Activated naive CD4-positive, alpha-beta T cell treated with anti-CD3 and anti-CD28 coated beads, Interleukin-2, amount 50 U/mL, for 72 hours (primary cell): ENCODE results near the gene DCTN1. TPM values are rescaled to one million over a fixed set of nuclear protein-coding genes. Genes with fewer than 3 reads are reported as not detected.
A peak's percentile ranks its signal among the peaks of the same experiment; 100 is the strongest.

Experiments
- ATAC-seq, 2 donors: fragments of 150-1000 bp; cut with Tn5 transposase; 2 replicates each; pipeline ENCODE4 v1.10.0; 2021; ENCODE audit warnings: mild to moderate bottlenecking in 2 of 2, moderate library complexity in 2 of 2
- DNase-seq, 2 donors: peaks; one replicate each; pipeline ENCODE4 v3.0.0; 2021 to 2022; ENCODE audit warnings: low spot score in 2 of 2
- H3K27ac Mint-ChIP-seq, 2 donors: one replicate each; pipeline ENCODE4 v1.8.0; 2022; ENCODE audit warnings: mild to moderate bottlenecking in 2 of 2, mixed read lengths in 2 of 2
- H3K36me3 Mint-ChIP-seq, 2 donors: one replicate each; pipeline ENCODE4 v1.8.0; 2022; ENCODE audit warnings: mixed read lengths in 2 of 2
- H3K9me3 Mint-ChIP-seq, 2 donors: one replicate each; pipeline ENCODE4 v1.8.0; 2022; ENCODE audit warnings: mixed read lengths in 2 of 2
- total RNA-seq, 2 donors: library from RNA; stranded (reverse); gene quantifications; one replicate each; pipeline ENCODE4 v1.2.3, GENCODE V29; 2022

DCTN1 gene
- total RNA-seq, 2 donors from 2014 or later: 45.6 to 97.1 TPM

DNA sequence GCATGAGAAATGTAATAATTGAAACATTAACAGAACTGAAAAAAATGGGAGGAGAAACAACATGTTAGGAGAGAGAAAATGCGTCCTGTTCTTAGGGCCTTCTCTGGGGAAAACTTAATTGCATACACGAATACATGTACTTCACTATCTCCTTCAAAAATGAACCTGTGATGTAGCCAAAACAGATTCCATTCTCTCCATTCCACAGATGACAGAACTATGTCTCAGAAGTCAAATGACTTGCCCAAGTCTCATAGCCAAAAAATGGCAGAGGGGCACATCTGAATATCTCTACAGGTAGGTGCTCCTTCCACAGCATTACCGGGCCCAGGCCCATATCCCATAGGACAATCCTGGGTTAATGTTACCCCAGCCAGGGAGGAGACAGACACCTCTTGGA, 3.9 kb upstream of the DCTN1 start:
- DNase-seq (no peak), ATAC-seq (no peak)
- Mint-ChIP-seq H3K27ac (no peak overlapping the region), H3K36me3 (no peaks in the 10 kb centered on the region), H3K9me3 (no peaks in the 10 kb centered on the region)

DNA sequence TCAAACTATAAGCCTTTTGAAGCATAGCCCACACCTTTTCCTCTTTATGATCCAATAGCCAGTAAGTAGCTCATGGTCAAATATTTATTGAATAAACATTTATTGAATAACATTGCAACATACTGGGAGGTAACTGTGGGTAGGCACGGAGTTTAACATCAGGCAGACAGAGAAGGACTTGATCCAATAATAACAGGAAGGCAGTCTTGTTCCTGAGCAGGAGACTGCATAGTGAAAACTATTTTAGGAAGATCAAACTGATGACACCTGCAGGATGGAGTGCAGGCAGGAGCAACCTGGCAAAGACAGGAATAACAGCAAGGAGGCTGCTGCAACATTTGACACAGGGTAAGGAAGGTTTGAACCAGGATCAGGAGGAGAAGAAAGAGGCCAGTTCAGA, 3.1 kb upstream of the DCTN1 start:
- DNase-seq: no peak
- H3K27ac Mint-ChIP-seq: no peak overlapping the region
- ATAC-seq: no peak
- H3K36me3 Mint-ChIP-seq: no peaks in the 10 kb centered on the region
- H3K9me3 Mint-ChIP-seq: no peaks in the 10 kb centered on the region

DNA sequence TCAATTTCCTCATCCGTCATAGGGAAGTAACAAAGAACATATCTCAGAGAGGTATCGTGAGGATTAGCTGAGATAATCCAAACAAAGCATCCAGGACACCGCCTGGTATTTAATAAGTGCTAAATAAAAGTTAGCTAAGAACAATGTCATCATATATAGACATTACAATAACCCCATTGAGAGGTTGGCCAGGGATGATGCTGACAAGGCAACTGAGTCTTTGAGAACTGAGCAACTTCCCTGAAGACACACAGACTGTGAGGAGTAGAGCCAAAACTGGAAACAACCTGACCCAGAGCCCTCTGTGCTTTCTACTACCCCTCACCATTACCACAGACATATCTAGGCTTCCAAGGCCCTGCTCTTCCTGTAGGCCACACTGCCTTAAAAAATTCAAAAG, 1.6 kb upstream of the DCTN1 start:
- H3K9me3 Mint-ChIP-seq: no peaks in the 10 kb centered on the region
- H3K27ac Mint-ChIP-seq: peak overlapping the region in 1 of 2 donors; percentile 9
- no peaks in the 10 kb centered on the region for H3K36me3 Mint-ChIP-seq
- ATAC-seq (no peak), DNase-seq (no peak)

DNA sequence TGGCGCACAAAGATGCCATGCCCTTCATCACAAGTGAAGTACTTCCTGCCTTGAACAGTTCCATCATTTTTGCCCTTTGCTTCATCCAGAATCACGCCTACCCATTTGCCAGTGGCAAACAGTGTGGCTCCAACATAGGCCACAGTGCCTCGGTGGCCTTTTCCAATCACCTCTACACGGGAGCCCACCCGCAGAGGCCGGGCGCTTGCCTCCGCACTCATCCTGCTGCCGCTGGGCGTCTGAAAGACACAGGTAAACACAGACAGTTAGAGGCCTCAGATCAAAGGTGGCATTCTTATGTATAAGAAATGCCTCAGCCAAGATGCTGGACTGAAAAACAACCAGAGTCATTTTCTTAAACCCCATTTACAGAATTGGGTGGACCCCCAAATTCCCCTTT, 2.1 kb downstream of the DCTN1 start:
- DNase-seq (no peak), ATAC-seq (no peak)
- Mint-ChIP-seq H3K36me3 (no peaks in the 10 kb centered on the region), H3K9me3 (no peaks in the 10 kb centered on the region), H3K27ac (peak overlapping the region in 1 of 2 donors; percentile 26)

DNA sequence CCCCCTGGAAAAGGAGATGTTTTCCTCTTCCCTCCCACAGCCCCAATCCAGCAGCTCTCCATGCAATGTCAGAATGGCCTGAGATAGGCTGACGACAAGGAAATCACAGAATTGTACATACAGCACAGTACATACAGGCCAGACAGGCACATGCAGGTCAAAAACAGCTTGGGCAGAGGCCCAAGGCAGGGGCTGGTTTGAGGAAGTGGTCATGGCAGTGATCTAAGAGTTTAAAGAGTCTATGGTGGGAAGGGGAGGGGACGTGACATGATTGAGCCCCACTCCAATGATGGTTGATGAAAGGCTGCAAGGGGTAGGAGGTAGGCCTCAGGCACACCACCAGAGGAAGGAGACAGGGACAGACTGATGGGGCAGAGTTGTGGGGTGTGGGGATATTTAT, 4.3 kb downstream of the DCTN1 start:
- Mint-ChIP-seq H3K36me3 (peaks cover 0 to 4% of the 10 kb centered on the region in 2 donors), H3K27ac (peak overlapping the region in 1 of 2 donors; percentile 92), H3K9me3 (no peaks in the 10 kb centered on the region)
- no peak for DNase-seq
- no peak for ATAC-seq

DNA sequence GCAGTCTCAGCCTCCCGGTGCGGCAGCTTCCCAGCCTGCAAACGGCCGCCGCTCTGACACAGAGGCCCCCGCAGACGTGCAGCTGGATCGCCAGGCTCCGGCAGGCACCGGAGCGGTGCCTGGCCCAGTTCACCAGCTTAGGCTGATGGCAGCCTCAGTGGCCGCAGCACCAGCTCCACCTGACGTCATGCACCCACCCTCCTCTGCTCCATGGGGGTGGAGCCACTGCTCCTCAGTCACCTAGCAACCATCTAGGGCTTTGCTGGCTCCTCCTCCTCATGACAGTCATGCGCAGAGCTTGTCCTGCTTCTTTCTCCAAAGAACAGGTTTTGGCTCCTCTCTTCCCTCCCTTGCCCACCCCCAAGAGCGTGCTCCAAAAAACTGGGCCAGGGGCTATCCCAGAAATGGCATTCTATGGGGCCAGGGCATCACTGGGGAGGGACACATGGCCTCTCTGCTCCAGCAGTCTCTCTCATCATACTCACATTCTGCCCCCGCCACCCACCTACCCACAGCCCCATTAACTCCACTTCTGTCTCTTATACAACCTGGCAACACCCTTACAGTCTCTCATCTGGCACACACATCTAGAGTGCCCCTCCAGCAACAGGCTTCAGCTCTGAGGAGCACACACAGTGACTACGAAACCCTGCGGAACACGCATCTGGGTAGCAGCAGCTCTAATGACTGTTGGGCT, 5.5 kb downstream of the DCTN1 start:
- Mint-ChIP-seq H3K36me3 (peaks cover 0 to 6% of the 10 kb centered on the region in 2 donors), H3K9me3 (no peaks in the 10 kb centered on the region), H3K27ac (no peak overlapping the region)
- DNase-seq (no peak), ATAC-seq (no peak)

DNA sequence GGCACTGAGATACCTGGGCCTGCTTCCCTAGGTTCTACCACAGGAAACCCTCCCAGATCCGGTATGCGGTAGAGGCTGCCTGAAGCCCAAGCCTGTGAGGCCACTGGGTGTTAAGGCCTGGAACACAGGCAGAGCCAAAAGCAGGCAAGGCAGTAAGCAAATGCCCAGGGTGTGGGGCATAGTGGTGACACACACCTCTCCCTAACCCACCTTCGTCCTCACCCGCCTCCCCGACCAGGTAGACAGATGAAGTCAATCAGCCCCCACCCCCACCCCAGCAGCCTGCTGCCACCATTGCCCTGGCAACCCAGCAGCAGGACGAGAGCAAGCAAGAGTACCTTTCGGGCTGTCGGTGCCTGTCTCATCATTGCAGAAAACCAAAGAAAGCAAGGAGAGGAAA, 6.1 kb downstream of the DCTN1 start:
- Mint-ChIP-seq H3K36me3 (peaks cover 0 to 6% of the 10 kb centered on the region in 2 donors), H3K27ac (no peak overlapping the region), H3K9me3 (no peaks in the 10 kb centered on the region)
- DNase-seq (no peak), ATAC-seq (no peak)

DNA sequence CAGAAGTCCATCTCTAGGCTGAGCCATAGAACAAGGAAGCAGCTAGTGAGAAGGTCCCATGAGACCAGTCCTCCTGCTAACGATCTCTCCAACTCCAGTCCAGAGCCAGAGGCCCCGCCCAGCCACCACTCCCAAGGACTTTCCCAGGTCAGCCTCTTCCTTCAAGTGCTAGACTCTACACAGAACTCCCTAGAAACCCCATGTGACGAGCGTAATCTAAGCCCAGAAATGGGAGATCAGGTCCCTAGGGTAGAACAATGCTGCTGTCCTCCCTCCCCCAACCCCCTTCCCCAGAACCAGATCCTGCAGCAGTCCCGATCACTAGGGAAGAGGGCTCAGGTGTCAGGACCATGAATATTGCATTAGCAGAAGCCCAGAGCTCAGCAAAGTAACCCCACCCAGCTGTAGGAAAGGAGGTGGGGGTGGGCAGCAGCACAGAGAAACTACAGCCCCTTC, 6.9 kb downstream of the DCTN1 start:
- H3K36me3 Mint-ChIP-seq: peaks cover 0 to 6% of the 10 kb centered on the region in 2 donors
- H3K27ac Mint-ChIP-seq: no peak overlapping the region
- ATAC-seq (no peak), DNase-seq (no peak)
- no peaks in the 10 kb centered on the region for H3K9me3 Mint-ChIP-seq

DNA sequence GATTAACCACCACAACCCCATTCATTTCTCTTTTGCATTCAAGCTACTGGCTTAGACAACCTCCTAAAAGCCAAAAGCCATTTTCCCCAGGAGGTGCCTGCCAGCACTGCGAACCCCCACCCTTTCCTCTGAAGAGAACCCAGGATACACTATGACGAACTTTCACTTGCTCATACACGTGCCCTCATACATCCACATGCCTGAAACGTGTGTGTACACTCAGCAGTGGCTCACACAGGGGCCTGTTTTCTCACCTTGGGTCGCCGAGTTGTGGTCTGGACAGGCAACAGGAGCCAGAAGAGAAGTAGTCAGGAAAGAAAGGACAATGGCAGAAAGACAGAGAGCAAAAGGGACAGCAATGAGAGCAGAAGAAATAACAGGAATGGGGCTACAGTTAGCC, 7.4 kb downstream of the DCTN1 start:
- no peak for ATAC-seq
- Mint-ChIP-seq H3K9me3 (no peaks in the 10 kb centered on the region), H3K27ac (peak overlapping the region in 1 of 2 donors; percentile 57), H3K36me3 (peaks cover 0 to 6% of the 10 kb centered on the region in 2 donors)
- DNase-seq: no peak

DNA sequence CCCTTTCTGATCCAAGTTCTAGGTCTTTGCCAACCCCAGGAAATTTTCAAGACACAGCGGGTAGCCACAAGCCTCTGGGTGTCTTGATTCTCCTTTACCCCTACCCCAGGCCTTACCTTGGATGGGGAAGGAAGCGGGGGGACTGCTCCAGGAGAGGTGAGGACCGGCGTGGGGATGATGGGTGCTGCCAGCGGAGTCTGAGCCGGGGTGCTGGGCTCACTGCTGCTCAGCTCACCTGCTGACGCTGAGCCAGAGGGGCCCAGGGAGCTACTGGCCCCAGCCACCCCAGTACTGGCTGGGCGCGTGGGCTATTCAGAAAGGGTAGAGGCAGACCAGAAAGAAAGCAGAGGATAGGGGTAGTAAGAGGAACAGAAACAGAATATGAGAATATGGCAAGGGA, 8.7 kb downstream of the DCTN1 start:
- H3K27ac Mint-ChIP-seq: no peak overlapping the region
- H3K36me3 Mint-ChIP-seq: peaks cover 0 to 6% of the 10 kb centered on the region in 2 donors
- H3K9me3 Mint-ChIP-seq: no peaks in the 10 kb centered on the region
- ATAC-seq (no peak), DNase-seq (no peak)

DNA sequence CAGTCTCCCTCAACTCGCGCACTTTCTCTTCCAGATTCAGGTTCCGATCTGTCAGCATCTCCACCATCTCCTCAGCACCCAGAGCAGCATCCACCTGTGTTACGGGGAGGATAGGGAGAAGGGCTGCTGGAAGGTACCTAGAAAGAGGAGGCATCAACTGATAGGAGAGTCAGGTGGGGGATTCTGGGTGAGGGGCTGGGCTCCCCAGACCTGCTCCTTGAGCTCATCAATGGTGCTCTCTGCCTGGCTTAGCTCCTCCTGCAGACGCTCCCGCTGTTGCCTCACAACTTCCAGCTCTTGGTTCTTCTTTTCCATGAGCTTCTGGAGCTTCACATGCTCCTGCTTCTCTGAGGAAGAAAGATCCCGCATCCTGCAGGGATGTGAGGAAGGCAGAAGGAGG, 10.1 kb downstream of the DCTN1 start:
- ATAC-seq (no peak), DNase-seq (no peak)
- H3K36me3 Mint-ChIP-seq: peaks cover 0 to 6% of the 10 kb centered on the region in 2 donors
- no peaks in the 10 kb centered on the region for H3K9me3 Mint-ChIP-seq
- no peak overlapping the region for H3K27ac Mint-ChIP-seq

DNA sequence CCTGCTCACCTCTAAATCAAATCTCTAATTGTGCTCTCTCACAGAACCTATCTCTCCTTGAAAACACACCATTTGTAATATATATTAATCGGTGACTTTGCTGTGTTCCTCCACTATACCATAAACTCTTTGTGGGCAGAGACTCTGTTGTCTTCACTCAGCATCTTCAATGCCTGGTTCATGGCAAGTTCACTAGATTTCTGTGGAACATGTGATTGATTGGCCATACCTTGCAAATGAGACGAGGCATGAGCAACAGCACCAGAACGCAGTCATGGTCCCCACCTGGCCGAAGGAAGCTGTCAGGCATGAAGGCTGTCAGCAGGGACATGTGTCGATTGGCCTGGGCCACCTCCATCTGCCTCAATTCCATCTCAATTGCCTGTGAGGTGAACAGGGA, 11.6 kb downstream of the DCTN1 start:
- ATAC-seq (no peak), DNase-seq (no peak)
- H3K9me3 Mint-ChIP-seq: no peaks in the 10 kb centered on the region
- no peak overlapping the region for H3K27ac Mint-ChIP-seq
- H3K36me3 Mint-ChIP-seq: peaks cover 0 to 6% of the 10 kb centered on the region in 2 donors

DNA sequence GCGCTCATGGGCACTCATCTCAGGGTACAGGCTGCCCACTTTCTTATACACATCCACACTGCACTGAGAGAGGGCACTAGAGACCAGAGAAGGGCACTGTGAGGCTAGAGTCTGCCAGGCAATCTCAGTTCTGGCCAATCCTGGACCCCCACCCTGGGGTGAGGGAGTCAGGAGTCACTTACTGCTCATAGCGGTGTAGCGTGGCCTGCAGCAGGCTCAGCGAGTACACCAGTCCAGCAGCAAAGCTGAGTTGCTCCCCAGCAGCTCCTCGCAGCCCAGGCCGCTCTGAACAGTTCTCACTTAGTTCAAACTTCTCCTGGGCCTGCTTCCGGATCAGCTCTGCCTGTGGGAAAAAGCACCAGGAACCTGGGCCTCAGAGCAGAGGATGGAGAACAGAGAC, 12.3 kb downstream of the DCTN1 start:
- no peak overlapping the region for H3K27ac Mint-ChIP-seq
- peaks cover 0 to 6% of the 10 kb centered on the region in 2 donors for H3K36me3 Mint-ChIP-seq
- DNase-seq (no peak), ATAC-seq (no peak)
- H3K9me3 Mint-ChIP-seq: no peaks in the 10 kb centered on the region

DNA sequence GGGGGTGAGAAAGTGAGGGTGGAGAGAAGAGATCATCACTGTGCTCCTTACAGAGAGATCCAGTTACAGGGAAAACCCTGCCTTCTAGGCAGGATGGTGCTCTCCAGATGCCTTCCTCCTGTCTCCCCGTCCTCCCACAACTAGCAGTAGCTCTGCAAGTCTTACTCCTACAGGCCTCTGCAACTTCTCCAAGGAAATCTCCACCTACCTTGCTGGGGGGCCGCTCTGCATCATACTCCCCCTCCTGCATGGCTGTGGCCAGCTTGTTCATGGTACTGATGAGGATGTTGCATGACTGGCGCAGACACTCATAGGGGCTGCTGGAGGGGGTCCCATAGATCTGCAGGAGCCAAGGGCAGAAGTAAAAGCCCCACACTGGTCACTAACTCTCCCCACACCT, 14.1 kb downstream of the DCTN1 start:
- Mint-ChIP-seq H3K9me3 (no peaks in the 10 kb centered on the region), H3K36me3 (peaks cover 0 to 4% of the 10 kb centered on the region in 2 donors), H3K27ac (peak overlapping the region in 1 of 2 donors; percentile 62)
- DNase-seq (no peak), ATAC-seq (no peak)

DNA sequence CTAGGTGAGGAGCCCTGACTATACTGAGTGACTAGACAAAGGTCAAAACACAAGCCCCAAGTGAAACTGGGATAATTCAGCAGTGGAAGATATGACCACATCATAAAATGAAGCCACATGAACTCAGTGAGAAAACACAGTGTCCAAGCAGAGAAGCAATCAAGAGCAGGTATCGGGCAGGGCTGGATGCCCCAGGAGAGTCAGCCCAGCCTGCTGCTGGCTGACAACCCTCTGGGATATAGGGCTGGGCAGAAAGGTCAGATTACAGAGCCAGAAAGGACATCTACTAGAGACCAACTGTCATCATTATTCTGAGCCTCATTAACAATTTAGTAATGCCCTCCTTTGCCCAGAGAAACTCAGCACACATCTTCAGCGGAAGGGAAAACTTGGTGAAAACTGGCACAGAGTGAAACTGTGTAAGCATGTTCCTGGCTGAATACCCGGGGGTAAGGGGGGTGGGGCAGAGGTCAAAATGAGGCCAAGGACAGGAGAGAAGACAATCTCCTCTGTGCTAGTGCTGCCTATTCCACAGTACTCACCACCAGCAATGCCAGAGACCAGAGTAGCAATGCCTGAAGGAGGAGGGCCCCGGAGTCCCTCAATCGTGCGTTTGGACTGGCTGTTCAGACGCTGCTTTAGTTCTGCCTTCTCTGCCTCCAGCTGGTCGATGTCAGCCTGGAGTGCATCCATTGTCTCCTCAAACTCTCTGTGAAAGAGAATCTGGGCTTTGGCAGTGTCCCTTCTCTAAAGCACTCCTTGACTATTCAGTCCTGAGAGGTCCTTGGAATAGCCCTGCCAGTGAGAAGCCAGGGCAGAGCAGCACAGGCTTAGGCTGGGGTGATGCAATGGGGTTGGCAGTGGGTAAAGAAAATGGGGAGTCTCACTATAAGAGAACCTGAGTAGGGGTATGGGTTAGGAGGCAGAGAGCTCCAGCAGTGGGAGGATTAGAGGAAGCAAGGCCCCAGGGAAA, 15.3 kb downstream of the DCTN1 start:
- DNase-seq (no peak), ATAC-seq (peak in 1 of 2 donors; percentile 24)
- Mint-ChIP-seq H3K36me3 (no peaks in the 10 kb centered on the region), H3K9me3 (no peaks in the 10 kb centered on the region), H3K27ac (peak overlapping the region in 1 of 2 donors; percentile 93)

DNA sequence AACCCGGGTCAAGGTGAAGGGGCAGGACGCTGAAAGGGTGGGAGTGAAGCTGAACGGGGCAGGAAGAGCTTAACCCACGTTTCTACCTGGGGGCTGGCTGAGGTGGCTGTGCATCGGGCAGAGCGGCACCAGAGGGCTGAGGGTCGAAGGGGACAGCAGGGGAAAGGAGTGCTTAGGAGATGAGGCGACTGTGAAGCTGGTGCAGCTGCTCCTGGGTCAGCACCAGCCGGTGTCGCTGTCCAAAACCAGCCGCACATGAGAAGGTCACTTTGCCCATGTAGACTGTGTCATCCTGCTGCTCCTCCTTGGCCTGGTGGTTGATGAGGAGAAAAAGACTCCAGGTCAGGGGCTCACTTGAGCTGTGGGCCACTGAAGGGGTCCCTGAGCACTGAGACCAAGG, 18.8 kb downstream of the DCTN1 start:
- Mint-ChIP-seq H3K9me3 (no peaks in the 10 kb centered on the region), H3K27ac (no peak overlapping the region), H3K36me3 (no peaks in the 10 kb centered on the region)
- DNase-seq (no peak), ATAC-seq (no peak)

DNA sequence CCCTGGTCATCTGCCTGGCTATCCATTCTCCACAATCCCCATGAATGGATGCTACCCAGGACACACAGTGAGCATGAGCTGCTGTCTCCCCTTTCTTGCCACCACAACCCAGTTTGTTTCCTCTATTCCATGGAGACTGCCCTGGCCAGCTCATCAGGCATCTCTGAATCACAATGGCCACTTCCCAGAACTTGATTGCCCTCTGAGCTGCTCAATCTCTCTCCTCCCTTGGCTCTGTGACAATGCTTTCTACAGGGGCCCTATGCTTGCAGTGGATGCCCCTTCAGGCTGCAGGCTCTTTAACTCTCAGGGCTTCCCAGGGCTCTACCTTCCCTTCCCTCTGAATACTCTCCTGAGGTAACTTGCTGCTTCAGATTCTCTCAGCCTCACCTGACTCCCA, 22.5 kb downstream of the DCTN1 start:
- ATAC-seq (no peak), DNase-seq (no peak)
- no peaks in the 10 kb centered on the region for H3K36me3 Mint-ChIP-seq
- peak overlapping the region in 1 of 2 donors; percentile 62 for H3K27ac Mint-ChIP-seq
- no peaks in the 10 kb centered on the region for H3K9me3 Mint-ChIP-seq
